AG08396 (cell line): ENCODE data around the gene DRGX.

Experiments used
- DNase-seq: peaks from one replicate; pipeline ENCODE4 v3.0.0; 2012; ENCODE audit warnings: low spot score, mixed read lengths

The DRGX gene

DNA sequence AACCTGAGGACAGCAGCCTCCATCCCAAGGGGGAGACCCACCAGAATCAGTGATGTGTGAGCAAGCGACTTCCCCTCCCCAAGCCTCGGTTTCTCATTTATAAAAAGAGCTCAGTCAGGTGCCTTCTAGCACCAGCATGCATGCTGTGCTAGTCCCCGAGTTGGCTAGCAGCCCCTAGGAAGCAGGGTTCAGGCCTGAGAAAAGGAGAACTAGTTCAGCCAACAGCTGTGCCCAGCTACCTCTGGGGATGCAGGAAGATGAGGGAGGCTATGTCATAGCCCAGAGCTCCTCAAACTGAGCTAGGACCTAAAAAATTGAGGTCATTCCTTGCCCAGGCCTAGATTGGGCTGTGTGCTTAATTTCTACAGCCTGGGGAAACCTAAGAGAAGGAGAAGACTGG lies 13.7 kb downstream of the DRGX start:
- no peak for DNase-seq

DNA sequence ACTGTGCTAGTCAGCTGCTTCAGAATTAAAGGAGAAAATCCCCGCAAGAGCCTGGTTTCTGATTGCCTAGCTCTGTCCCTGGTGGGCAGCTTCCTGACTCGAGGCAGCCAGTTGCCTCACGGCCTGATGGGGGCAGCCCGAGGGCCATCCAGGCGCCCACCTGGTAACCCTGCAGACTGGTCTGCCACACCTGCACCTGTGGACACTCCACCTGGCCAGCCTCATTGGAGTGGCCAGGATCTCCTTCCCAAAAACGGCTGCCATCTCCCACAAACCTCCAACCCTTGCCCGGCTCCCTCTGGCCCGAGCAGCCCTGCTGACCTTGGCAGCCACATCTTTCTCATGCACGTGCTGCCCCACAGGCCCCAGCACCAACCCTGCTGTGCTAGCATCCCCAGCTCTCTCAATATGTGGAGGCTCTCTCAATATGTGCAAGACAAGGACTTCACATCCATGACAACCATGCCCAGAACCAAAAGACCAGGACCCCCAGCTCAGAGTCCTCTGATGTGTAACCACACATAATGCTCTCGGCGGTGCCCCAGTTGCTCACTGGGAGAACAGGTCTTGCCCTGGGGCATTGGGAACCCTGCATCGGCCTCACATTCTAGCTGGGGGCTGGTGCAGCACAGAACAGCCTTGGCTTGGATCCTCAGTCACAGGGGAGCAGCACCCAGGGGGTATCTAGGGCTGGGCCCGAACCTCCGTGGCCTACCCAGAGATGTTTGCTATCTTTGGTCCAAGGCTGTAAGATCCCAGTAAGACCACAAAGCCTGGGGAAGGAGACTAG lies 14.6 kb downstream of the DRGX start:
- DNase-seq: no peak

DNA sequence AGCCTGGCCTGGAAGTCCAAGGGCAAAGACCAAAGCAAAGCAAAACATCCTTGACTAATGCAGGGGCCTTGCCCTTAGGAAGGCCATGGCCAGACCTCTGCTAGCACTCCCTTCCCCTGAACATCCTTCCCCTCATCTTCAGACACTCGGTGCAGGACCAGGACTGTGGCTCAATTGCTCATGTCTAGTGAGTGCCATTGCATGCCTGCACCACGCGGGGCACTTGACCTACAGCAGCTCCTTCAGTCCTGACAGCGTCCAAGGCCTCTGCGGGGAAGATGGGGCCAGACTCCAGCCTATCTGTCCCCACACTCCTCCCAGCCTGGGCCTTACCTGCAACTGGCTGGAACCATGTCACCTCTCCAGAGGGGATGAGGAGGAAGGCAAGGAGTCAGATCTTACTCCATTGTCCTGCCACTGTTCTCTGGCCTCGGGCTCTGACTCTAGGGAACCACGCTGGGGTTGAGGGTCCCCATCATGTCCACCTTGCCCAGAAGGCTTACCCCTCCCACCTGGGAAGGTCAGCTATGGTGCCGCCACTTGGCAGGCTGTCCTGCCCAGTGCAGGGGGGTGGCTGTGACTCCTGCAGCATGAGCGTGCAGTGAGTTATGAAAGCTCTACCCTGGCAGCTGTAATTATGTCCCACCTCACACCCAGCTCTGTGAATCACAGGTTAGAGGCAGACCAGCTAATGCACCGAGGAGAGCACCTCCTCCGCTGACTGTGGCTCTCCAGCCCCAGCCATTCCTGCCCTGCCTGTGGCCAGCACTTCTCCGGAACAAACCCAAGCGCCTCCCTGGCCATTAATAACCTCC lies 16.1 kb downstream of the DRGX start:
- no peak for DNase-seq

DNA sequence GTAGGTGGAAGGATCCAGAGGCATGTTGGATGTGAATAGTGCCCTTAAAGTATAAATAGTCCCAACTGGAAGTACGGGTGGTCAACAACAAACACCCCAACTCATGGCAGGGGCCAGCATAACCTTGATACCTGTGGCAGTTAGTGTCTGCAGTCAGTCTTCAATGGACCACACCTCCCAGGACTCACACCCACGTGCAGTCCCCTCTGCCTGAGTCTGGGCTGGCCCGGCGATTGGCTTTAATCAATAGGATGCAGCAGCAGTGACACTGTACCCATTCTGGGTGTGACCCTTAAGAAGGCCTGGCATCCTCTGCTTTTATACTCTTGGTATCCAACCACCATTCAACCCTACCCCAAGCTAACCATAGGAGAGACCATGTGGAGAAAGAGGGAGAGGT lies 18.6 kb downstream of the DRGX start:
- DNase-seq: no peak

DNA sequence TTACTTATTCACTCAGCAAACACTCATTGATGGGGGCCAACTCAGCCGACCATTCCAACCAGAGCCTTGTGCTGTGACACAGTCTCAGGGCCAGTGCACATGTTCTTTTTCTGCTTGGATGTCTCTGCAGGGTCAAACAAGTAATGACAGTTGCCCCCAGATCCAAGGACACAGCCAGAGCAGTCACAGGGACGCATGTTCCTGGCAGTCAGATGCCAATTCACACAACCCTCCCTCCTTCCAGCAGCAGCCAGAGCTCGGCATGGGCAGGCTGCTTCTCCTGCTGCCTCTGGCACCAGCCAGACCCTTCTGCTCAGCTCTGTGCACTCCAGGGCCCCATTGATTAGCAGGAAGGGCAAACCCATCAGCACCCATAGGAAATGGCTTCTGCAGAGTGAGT lies 20.3 kb downstream of the DRGX start:
- no peak for DNase-seq

DNA sequence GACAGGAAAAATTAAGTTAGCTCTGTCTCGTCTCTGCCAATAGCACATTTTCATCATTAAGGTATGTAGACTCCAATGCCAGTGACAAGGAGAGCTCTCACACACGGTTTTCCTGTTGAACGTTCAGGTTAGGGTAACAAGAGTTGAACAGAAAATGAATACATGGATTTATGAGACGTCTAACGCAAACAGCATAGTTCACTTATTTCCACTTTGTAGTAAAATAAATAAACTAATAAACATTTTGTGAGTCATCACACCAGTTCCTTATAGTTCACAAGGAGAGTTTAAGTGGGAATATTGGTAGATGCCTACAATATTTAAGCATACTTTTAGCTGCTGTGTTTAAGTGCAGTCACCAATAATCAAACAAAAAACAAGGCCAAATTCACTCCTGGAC lies 21.1 kb downstream of the DRGX start:
- no peak for DNase-seq

DNA sequence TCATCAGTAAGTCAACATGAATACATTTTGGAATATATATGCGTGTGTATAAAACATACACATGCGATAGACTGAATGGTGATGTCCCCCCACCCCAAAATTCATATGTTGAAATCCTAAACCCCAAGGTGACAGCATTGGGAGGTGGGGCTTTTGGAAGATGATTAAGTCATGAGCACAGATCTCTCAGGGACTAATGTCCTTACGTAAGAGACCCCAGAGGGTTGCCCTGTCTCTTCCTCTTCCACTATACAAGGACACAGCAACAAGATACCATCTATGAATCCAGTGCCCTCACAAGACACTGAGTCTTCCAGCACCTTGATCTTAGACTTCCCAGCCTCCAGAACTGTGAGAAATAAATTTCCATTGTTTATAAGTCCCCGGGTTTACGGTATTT lies 22.5 kb downstream of the DRGX start:
- DNase-seq: no peak

DNA sequence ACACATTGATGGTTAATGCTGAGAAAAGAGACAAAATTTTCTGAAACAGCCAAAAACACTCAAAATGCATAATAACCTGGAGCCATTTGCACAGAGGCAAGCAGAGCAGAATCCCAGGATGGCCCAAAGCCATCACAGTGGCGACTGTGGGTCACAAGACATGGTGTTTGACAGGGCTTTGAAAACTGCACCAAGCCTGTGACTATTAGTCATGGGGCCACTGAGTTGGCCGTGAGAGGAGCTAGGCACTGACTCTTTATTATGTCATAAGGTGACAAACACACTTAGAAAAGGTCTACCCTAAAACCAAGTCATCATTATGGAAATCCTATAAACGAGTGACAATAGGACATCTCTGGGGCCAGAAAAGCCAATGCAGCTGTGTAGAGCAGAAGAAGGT lies 23.9 kb downstream of the DRGX start:
- DNase-seq: no peak

DNA sequence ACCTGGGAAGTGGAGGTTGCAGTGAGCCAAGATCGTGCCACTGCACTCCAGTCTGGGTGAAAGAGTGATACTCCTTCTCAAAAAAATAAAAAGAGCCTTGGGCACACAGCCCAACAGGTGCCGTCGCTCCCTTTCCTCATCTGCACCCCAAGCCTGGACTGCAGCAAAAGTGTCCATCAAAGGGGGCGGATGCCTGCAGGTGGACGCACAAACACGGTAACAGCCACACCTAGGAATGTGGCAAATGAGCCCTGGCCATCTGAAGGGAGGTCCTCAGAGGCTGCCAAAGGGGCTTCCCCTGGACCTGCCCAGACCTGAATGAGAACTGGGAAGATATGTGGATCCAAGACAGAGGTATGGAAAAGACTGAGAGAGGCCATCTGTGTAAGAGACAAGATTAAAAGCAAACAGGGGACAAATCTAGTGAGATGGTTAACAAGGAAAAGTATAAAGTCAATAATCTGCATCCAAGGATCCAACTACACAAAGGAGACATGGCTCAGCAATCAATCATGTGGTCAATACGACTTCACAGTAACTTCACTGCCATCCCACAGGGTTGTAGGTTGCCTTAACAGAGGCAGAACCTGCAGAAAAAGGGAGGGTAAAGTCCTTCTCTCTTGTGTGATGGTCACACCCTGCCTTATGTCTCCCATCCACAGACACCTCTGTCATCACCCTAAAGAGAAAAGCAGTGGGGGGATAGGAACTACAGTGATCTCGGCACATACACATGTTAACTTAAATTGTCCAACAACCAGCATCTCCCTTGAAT lies 25.4 kb downstream of the DRGX start:
- no peak for DNase-seq

DNA sequence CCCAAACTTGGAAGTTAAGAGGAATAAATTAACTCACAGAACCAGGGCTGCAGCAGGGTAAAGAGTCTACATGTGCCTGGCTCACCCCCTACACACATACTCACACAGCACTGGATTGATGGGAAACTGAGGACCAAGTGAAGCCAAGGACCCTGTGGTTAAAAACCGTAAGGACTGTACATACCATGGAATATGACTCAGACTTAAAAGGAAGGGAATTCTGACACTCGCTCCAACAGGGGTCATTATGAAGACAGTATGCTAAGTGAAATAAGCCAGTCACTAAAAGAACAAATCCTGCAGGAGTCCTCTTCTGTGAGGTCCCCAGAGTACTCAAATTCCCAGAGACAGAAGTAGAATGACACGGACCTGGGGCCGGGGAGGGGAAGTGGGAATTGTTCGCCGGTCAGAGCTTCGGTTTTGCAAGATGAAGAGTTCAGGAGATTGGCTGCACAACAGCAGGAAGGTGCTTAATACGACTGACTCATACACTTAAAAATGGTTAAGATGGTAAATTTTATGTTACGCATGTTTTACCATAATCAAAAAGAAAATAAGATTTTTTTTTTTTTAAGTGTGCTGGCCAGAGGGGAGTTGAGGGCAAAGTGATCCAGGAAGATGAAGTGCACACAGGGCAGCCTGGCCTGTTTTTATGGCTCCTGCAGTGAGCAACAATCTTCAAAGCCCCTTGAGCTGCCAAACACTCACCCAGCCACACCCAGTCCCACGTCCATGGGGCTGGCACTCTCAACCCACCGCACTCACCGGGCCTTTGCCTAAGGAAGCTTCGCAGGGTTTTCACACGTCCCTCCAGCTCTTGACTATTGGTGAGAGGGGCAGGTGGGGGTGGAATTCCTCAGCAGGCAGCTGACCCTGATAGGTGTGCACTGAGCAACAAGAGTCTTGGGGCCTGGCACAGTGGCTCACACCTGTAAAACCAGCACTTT lies 26.4 kb downstream of the DRGX start:
- no peak for DNase-seq

DNA sequence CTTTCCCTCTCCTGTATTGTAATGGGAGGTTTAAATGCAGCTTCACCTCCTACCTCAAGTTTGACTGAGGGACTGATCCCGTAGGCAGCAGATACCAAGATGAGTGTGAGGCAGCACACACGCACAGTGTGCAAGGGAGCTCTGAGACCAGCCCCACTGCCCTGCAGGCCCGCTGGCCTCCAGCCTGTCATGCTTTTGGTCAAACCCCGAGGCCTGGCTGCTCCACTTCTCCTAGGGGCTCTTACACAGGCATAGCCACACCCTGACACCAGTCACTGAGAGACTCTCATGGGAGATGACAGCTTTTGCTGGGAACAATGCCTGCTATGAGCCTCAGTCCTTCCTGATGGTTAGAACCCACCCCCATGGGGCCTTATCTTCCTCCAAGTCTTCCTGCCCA lies 27.6 kb downstream of the DRGX start:
- no peak for DNase-seq

DNA sequence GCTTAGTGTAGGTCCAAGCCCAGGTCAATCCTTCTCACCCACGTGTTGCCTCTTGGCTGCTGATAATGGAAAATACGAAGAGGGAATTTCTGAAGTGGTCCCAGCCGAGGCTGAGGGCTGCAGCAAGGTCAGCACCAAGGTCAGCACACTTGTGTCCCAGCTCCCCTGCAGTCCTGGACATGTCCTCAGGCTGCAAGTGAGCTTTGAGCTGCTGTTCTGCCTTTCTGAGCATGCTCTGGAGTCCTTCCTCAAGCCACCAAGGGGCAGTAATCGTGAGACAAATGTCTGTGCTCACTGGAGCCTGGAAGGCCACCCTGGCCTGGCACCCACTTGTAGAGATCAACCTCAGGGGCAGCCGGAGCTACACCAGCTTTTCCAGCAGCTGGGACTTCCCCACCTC lies 28.3 kb downstream of the DRGX start:
- no peak for DNase-seq

DNA sequence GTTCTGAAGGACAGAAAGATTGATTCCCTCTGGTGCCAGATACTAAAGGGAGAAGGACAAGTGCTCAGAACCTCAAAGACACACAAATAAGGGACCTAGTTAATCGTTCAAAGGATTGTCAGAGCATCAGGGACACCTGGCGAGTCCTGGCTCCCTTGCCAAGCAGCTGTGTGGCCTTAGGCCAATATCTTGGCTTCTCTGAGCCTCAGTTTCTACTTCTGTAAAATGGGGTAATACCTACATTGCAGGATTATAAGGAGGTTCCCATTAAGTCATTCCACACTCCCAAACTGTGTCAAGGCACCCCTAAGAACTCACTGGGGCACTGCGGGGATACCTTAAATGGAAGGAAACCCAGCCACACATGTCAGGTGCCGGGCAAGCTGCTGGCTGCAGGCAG lies 29.4 kb downstream of the DRGX start:
- no peak for DNase-seq

DNA sequence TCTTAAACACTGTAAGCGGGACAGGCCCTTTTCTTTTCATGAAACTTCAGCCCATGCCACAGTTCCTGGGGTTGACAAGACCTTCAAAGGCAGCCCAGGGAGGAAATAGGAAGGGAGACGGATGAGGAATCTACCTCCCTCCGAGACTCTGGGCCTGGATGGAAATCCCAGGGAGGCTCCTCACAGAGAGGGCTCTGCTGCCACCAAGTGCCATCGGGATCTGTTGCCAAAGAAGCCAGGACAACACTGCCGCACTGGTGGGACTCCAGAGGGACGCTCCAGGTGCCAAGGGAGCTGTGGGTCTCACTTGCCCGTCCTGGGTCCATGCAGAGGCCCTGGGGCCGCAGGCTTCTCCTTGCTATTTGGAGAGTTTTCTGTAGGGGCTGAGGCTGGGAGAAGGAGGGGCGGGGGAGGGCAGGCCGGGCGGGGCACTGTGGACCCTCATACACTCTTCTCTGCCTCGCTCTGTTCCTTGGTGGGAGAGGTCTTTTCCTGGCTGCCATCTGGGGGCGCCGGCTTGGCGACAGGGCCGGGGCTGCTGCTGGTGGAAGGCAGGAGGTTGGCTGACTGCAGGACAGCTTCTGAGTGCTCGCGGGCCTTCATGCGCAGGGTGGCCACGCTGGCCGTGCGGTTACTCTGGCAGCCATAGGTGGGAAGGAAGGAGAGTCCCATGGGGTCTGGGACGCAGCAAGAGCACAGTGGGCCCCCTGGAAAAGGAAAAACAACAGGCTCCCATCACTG lies 30.0 kb downstream of the DRGX start:
- DNase-seq: no peak

DNA sequence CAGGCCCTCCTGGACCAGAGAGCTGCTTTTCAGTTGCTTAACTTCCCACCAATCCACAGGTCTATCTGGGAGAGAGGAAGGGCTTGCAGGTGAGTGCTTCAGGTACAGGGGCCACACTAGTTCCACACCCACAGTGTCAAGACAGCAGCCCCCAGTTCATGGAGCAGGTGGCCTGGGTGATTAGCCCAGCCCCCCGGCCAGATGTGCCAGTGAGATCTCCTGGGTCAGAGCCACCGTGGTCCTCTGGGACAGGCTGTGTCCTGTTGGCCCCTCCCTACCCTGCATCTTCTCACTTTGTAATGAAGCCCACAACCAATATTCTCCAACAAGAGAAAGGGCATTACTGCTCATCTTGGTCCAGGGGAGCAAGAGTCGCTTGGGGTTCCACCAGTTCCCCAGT lies 30.6 kb downstream of the DRGX start:
- DNase-seq: no peak

DNA sequence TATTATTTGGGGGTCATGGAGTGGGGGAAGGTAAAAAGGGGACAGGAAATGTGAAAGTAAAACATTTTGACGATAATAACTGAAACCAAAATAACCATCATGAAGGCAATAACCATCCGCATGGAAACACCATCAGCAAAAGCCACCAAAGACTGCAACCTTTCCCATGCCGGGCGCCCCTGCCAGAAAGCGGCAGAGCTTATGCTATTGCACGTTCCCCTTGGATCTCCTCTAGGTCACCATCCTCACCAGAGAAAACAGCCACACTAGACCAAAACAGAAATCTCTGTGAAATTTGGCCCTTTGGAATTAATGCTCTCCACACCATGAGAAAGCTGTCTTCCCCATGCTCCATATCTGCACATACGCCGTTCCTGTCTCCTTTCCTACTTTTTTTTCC lies 31.1 kb downstream of the DRGX start:
- no peak for DNase-seq

DNA sequence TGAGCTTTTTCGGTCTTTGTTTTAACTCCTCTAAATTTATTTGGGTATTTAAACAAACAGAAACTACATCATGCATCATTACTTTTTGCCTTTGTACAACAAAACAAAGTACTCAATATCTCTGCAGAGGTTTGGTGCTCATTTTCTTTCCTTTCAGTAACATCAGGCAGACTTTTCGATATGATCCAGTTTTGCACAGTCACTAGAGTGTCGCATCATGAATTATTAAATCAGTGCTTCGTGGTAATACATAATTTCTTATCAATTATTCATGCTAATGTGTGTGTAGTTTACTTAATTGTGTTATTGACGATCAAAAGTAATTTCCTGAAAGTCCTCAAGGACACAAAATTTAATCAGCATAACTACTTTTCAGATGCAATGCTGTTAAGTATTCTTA lies 31.8 kb downstream of the DRGX start:
- DNase-seq: no peak

DNA sequence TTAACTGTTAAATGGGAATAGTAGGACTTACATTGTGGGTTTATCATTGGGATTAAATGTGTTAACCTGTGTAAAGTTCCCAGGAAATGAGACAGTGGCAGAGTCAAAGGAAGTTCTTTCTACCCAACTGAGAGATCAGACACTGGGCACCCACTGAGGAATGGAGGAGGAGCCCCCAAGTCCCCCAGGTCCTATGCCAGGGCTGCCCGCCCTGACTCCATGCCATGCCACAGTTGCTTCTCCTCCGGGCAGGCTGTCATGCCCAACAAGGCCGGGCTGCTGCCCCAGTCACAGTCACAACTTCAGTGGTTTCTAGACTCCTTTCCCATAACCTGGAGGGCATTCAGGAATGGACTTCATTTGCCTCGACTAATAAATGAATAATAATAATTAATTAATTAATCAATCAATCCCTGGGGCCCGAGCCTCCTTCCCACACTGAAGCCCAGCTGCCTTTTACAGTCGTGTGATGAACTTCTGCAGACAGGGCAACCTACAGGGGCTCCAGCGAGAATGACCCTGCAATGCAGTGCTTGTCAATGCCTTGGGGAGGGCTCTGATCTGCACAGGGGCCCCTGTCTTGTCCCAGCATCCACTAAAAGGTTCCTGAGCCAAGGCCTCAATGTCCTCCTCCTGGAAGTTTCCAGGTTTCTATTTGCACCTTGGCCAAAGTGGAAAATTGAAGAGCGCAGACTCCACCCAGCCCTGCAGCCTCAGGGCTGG lies 32.4 kb downstream of the DRGX start:
- DNase-seq: no peak

DNA sequence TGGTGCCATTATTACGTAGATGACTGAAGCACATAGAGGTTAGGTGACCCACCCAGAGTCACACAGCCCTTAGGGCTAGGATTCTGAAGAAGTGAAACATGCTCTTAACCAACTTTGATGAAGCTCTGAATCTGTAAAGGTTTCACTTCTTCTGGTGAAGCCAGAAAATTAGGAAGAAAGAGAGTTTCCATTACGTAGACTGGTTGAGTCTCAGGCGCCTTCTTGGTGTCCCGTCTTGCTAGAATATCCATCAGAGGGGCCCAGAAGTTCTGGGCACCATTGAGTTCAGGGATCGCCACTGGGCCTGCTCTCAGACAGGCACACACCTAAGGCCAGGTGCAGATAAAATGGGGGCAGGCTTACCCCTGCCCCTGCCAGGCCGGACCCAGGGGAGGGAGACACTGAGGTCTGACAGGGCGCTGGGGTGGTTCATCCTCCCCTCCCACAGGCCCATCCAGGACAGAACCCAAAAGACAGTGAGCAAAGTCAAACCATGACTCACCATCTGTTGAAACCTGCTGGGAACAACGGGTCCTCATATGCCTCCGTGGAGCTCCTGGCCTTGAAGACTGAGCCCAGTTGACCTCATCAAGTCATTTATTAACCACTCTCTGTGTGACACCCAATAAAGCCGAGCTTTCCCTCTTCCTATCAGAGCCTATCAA lies 33.2 kb downstream of the DRGX start:
- DNase-seq: no peak
